HCT116 (cell line): ENCODE measurements around the gene MYOG. TPM values are rescaled to one million over a fixed set of nuclear protein-coding genes. Genes with fewer than 3 reads are reported as not detected.

Experiments
- ATAC-seq: fragments of 200-7000 bp; cut with Tn5 transposase; 2 replicates; pipeline ENCODE4 v1.9.1; 2020; ENCODE audit warnings: mild to moderate bottlenecking, moderate library complexity
- BruUV-seq: library from RNA; stranded (reverse); fragments of 400-500 nt; replicated peaks from 2 replicates; lab custom pipeline; 2021; lab: Mats Ljungman, UMichigan
- CTCF ChIA-PET: fragments of 300-600 bp; sonication (Branson Sonifier 250); formaldehyde crosslinking; loops from one replicate; lab custom pipeline; 2021; ENCODE audit warnings: antibody characterized with exemption; lab: Charles Lee
- POLR2A ChIA-PET: fragments of 300-600, 350-600 bp; sonication (Branson Sonifier 250); formaldehyde crosslinking; loops from one replicate; lab custom pipeline; 2021; ENCODE audit warnings: antibody characterized with exemption; lab: Charles Lee
- RAD21 ChIA-PET, 2 experiments: fragments of 300-600 bp; sonication (Branson Sonifier 250); formaldehyde crosslinking; loops; one replicate each; lab custom pipeline; 2023; ENCODE audit warnings: low total read pairs in 2 of 2; ENCODE audit not compliant: uncharacterized antibody in 2 of 2, unreplicated experiment in 2 of 2, low non-redundant PET in 1 of 2; lab: Charles Lee
- DNase-seq: peaks from one replicate; pipeline ENCODE4 v3.0.0-alpha.2; 2010; ENCODE audit warnings: low read depth, low spot score
- H2AFZ ChIP-seq: fragments of 200-600 bp; shearing (Covaris generic), sonication (generic); 2 replicates; pipeline ENCODE4 v1.6.1; 2017; ENCODE audit warnings: low read depth, mixed run types, mixed read lengths, antibody characterized with exemption, low read length; ENCODE audit not compliant: poor library complexity, severe bottlenecking
- H3K27ac ChIP-seq: 2 replicates; pipeline ENCODE4 v1.5.1; 2012; ENCODE audit warnings: low read depth, low read length
- H3K27me3 ChIP-seq: fragments of 200-600 bp; sonication (generic); 2 replicates; pipeline ENCODE4 v1.6.1; 2016; ENCODE audit warnings: mixed run types, low read length, mixed read lengths; ENCODE audit not compliant: insufficient read depth
- H3K36me3 ChIP-seq, 2 experiments: fragments of 200-500 bp in 1 of 2; fragments of 200-600 bp in 1 of 2; sonication (Bioruptor generic) in 1 of 2; sonication (generic) in 1 of 2; 2 replicates each; pipeline versions ENCODE4 v1.5.1 to v1.6.1; 2014 to 2016; ENCODE audit warnings: low read length in 2 of 2, inconsistent platforms in 1 of 2, mixed read lengths in 1 of 2, mixed run types in 1 of 2; ENCODE audit not compliant: insufficient read depth in 2 of 2, control insufficient read depth in 1 of 2
- H3K4me1 ChIP-seq, 2 experiments: fragments of 200-600 bp in 1 of 2; sonication (generic) in 1 of 2; 2 replicates each; pipeline versions ENCODE4 v1.5.1 to v1.6.1; 2012 to 2017; ENCODE audit warnings: low read length in 2 of 2, inconsistent platforms in 1 of 2, mild to moderate bottlenecking in 1 of 2, mixed read lengths in 1 of 2, mixed run types in 1 of 2, moderate library complexity in 1 of 2; ENCODE audit not compliant: insufficient read depth in 2 of 2, control insufficient read depth in 1 of 2
- H3K4me2 ChIP-seq: fragments of 200-600 bp; sonication (generic); 2 replicates; pipeline ENCODE4 v1.6.1; 2017; ENCODE audit warnings: mixed run types, low read length, mixed read lengths
- H3K4me3 ChIP-seq, 2 experiments: fragments of 200-600 bp in 1 of 2; sonication (generic) in 1 of 2; replicated peaks in 1 of 2; 2 replicates each; pipeline ENCODE4 v1.5.1; 2011 to 2016; ENCODE audit warnings: low read length in 2 of 2, control low read depth in 1 of 2, low read depth in 1 of 2, mild to moderate bottlenecking in 1 of 2, mixed read lengths in 1 of 2, mixed run types in 1 of 2
- H3K79me2 ChIP-seq: fragments of 200-600 bp; sonication (generic); 2 replicates; pipeline ENCODE4 v1.6.1; 2017; ENCODE audit warnings: mild to moderate bottlenecking, mixed run types, low read length, moderate library complexity, mixed read lengths; ENCODE audit not compliant: insufficient read depth
- H3K9ac ChIP-seq: fragments of 200-600 bp; sonication (generic); 2 replicates; pipeline ENCODE4 v1.6.1; 2016; ENCODE audit warnings: low read length, mixed read lengths
- H3K9me2 ChIP-seq: fragments of 200-600 bp; sonication (generic), shearing (Covaris generic); 2 replicates; pipeline ENCODE4 v1.6.1; 2017; ENCODE audit warnings: mixed run types, mild to moderate bottlenecking, moderate library complexity; ENCODE audit not compliant: insufficient read depth
- H3K9me3 ChIP-seq, 2 experiments: fragments of 200-500 bp in 1 of 2; fragments of 200-600 bp in 1 of 2; sonication (Bioruptor generic) in 1 of 2; sonication (generic) in 1 of 2; 2 replicates each; pipeline ENCODE4 v1.6.1; 2014 to 2017; ENCODE audit warnings: low read length in 2 of 2, mixed read lengths in 2 of 2, inconsistent platforms in 1 of 2, low read depth in 1 of 2, mild to moderate bottlenecking in 1 of 2, mixed run types in 1 of 2, moderate library complexity in 1 of 2; ENCODE audit not compliant: control insufficient read depth in 1 of 2, insufficient read depth in 1 of 2
- H4K20me1 ChIP-seq: fragments of 200-600 bp; sonication (generic), shearing (Covaris generic); 2 replicates; pipeline ENCODE4 v1.6.1; 2017; ENCODE audit warnings: mixed run types, mild to moderate bottlenecking, moderate library complexity; ENCODE audit not compliant: insufficient read depth
- ATF3 ChIP-seq: IDR thresholded peaks from 2 replicates; pipeline ENCODE4 v1.6.1; 2012
- CBX3 ChIP-seq: IDR thresholded peaks from 2 replicates; pipeline ENCODE4 v1.6.1; 2012; ENCODE audit warnings: low read depth
- CEBPB ChIP-seq: IDR thresholded peaks from 2 replicates; pipeline ENCODE4 v1.6.1; 2012; ENCODE audit warnings: low read depth
- EGR1 ChIP-seq: IDR thresholded peaks from 2 replicates; pipeline ENCODE4 v1.6.1; 2012; ENCODE audit warnings: low read depth
- EZH2phosphoT487 ChIP-seq: fragments of 200-600 bp; IDR thresholded peaks from 2 replicates; pipeline ENCODE4 v1.6.1; 2018; ENCODE audit warnings: antibody characterized with exemption, borderline replicate concordance
- FOSL1 ChIP-seq: IDR thresholded peaks from 2 replicates; pipeline ENCODE4 v1.6.1; 2012; ENCODE audit warnings: low read depth
- JUND ChIP-seq: IDR thresholded peaks from 2 replicates; pipeline ENCODE4 v1.6.1; 2012
- RAD21 ChIP-seq: IDR thresholded peaks from 2 replicates; pipeline ENCODE4 v1.6.1; 2012; ENCODE audit warnings: low read depth, mild to moderate bottlenecking
- REST ChIP-seq: IDR thresholded peaks from 2 replicates; pipeline ENCODE4 v1.6.1; 2012; ENCODE audit warnings: low read depth
- SP1 ChIP-seq: IDR thresholded peaks from 2 replicates; pipeline ENCODE4 v1.6.1; 2012; ENCODE audit warnings: low read depth
- SRF ChIP-seq: IDR thresholded peaks from 2 replicates; pipeline ENCODE4 v1.6.1; 2012; ENCODE audit warnings: low read depth
- TCF7L2 ChIP-seq: IDR thresholded peaks from 2 replicates; pipeline ENCODE4 v1.7.0; 2011; ENCODE audit warnings: borderline replicate concordance, inconsistent platforms; ENCODE audit not compliant: insufficient read depth, insufficient read length; ENCODE audit errors: extremely low read depth
- ZNF274 ChIP-seq: fragments of 200-500 bp; sonication (Bioruptor generic); IDR thresholded peaks from 2 replicates; pipeline ENCODE4 v1.6.1; 2014; ENCODE audit warnings: mild to moderate bottlenecking, low read depth, low read length, inconsistent platforms
- intact Hi-C: fragments of 100-400 bp; cut with micrococcal nuclease; formaldehyde crosslinking; loops from 2 replicates; pipeline ENCODE4 v1.10.0; 2022
- total RNA-seq: library from RNA; stranded (reverse); gene quantifications from one replicate; pipeline ENCODE4 v1.2.1, GENCODE V29; 2021; ENCODE audit not compliant: unreplicated experiment

Gene MYOG
- total RNA-seq, 1 experiment from 2014 or later: not detected

GRCh38 chr1:203091199-203091477, 5.3 kb upstream of the MYOG start:
- Histone ChIP-seq H3K79me2 (no peaks in the 10 kb centered on the region), H3K36me3 (no peaks in the 10 kb centered on the region), H3K9me3 (peaks cover 13 to 14% of the 10 kb centered on the region in 2 experiments; a peak in 3 of 4 replicates), H3K27ac (no peak overlapping the region), H3K4me3 (no peak overlapping the region), H4K20me1 (no peaks in the 10 kb centered on the region), H2AFZ (no peak overlapping the region), H3K4me1 (peaks cover 0 to 6% of the 10 kb centered on the region in 2 experiments; a peak in 1 of 4 replicates), H3K27me3 (no peaks in the 10 kb centered on the region), H3K4me2 (no peak overlapping the region), H3K9ac (no peak overlapping the region), H3K9me2 (no peaks in the 10 kb centered on the region)
- no peak for DNase-seq
- no TSS peak for BruUV-seq
- ChIA-PET RAD21 (no interaction called here), CTCF (no interaction called here), POLR2A (no interaction called here)
- intact Hi-C loops: no loop called here
- no peak for TF ChIP-seq EZH2phosphoT487
- no peak for TF ChIP-seq FOSL1
- no peak for TF ChIP-seq CEBPB
- TF ChIP-seq SP1: no peak
- no peak for TF ChIP-seq EGR1
- TF ChIP-seq SRF: no peak
- no peak for TF ChIP-seq ZNF274
- no peak for TF ChIP-seq JUND
- no peak for TF ChIP-seq REST
- no peak for TF ChIP-seq ATF3
- TF ChIP-seq RAD21: no peak
- TF ChIP-seq TCF7L2: no peak
- TF ChIP-seq CBX3: no peak
- no peak for ATAC-seq
